Common myeloid progenitor, CD34-positive (primary cell): ENCODE data around the gene RTP2.

ENCODE experiments used
- CTCF ChIA-PET: fragments of 350-600 bp; sonication (Branson Sonifier 250); formaldehyde crosslinking; loops from one replicate; lab custom pipeline; 2021; ENCODE audit warnings: antibody characterized with exemption; lab: Charles Lee
- POLR2A ChIA-PET: fragments of 350-600 bp; sonication (Branson Sonifier 250); formaldehyde crosslinking; loops from one replicate; lab custom pipeline; 2021; ENCODE audit warnings: antibody characterized with exemption; lab: Charles Lee
- DNase-seq, 3 donors: peaks; one replicate each; pipeline versions ENCODE4 v3.0.0 to v3.0.0-alpha.2; 2013
- H3K27ac ChIP-seq, 2 experiments: 1 replicate in 1 of 2; 2 replicates in 1 of 2; pipeline ENCODE4 v1.7.0; 2013; ENCODE audit warnings: inconsistent platforms in 2 of 2, low read length in 2 of 2, mild to moderate bottlenecking in 2 of 2, low read depth in 1 of 2, moderate library complexity in 1 of 2; ENCODE audit not compliant: severe bottlenecking in 2 of 2, insufficient read depth in 1 of 2, poor library complexity in 1 of 2
- H3K27me3 ChIP-seq, 5 experiments: replicated peaks in 2 of 5; 1 replicate in 3 of 5; 2 replicates in 2 of 5; pipeline versions ENCODE4 v1.6.1 to v1.7.0; 2013; ENCODE audit warnings: low read length in 4 of 5, mild to moderate bottlenecking in 2 of 5, moderate library complexity in 2 of 5, inconsistent platforms in 1 of 5; ENCODE audit not compliant: insufficient read depth in 5 of 5, control insufficient read depth in 4 of 5
- H3K36me3 ChIP-seq, 4 experiments: 1 replicate in 2 of 4; 2 replicates in 2 of 4; pipeline versions ENCODE4 v1.6.1 to v1.7.0; 2013; ENCODE audit warnings: low read length in 3 of 4, control low read depth in 1 of 4, mild to moderate bottlenecking in 1 of 4; ENCODE audit not compliant: control insufficient read depth in 4 of 4, insufficient read depth in 4 of 4
- H3K4me1 ChIP-seq, 4 experiments: 1 replicate in 3 of 4; 2 replicates in 1 of 4; pipeline versions ENCODE4 v1.6.1 to v1.7.1; 2013; ENCODE audit warnings: low read length in 3 of 4, mild to moderate bottlenecking in 3 of 4, control low read depth in 1 of 4, inconsistent platforms in 1 of 4, moderate library complexity in 1 of 4; ENCODE audit not compliant: control insufficient read depth in 4 of 4, insufficient read depth in 4 of 4; ENCODE audit errors: control extremely low read depth in 1 of 4
- H3K4me3 ChIP-seq, 7 experiments: 1 replicate in 4 of 7; 2 replicates in 3 of 7; pipeline versions ENCODE4 v1.5.1 to v1.7.0; 2013; ENCODE audit warnings: mild to moderate bottlenecking in 7 of 7, low read length in 6 of 7, moderate library complexity in 6 of 7, inconsistent platforms in 2 of 7, low read depth in 2 of 7, control low read depth in 1 of 7; ENCODE audit not compliant: insufficient read depth in 4 of 7, control insufficient read depth in 1 of 7; ENCODE audit errors: extremely low read depth in 1 of 7
- H3K9me3 ChIP-seq, 5 experiments: 1 replicate in 4 of 5; 2 replicates in 1 of 5; pipeline versions ENCODE4 v1.6.1 to v1.7.1; 2013; ENCODE audit warnings: low read length in 4 of 5, mild to moderate bottlenecking in 2 of 5, inconsistent platforms in 1 of 5, low read depth in 1 of 5, moderate library complexity in 1 of 5; ENCODE audit not compliant: control insufficient read depth in 4 of 5, insufficient read depth in 2 of 5; ENCODE audit errors: control extremely low read depth in 1 of 5
- WGBS: methylation state at CpG from one replicate; pipeline ENCODE4 v1.1.5; 2013; ENCODE audit not compliant: insufficient coverage; 5-methylcytosine and 5-hydroxymethylcytosine counted together

The RTP2 gene

GRCh38 chr3:187665764-187666402 is 36.5 kb downstream of the RTP2 start:
- DNase-seq, result no peak
- peaks cover 2 to 20% (median 10%) of the 10 kb centered on the region in 5 experiments for H3K27me3 ChIP-seq
- WGBS, result 85% methylated on average over 3 of the region's 3 CpGs
- no peak overlapping the region for H3K27ac ChIP-seq
- peaks cover 0 to 7% (median 1%) of the 10 kb centered on the region in 4 experiments for H3K4me1 ChIP-seq
- peaks cover 0 to 5% (median 0%) of the 10 kb centered on the region in 5 experiments for H3K9me3 ChIP-seq
- CTCF ChIA-PET, result no interaction called here
- no peak overlapping the region for H3K4me3 ChIP-seq
- POLR2A ChIA-PET, result no interaction called here
- H3K36me3 ChIP-seq, result no peaks in the 10 kb centered on the region

DNA sequence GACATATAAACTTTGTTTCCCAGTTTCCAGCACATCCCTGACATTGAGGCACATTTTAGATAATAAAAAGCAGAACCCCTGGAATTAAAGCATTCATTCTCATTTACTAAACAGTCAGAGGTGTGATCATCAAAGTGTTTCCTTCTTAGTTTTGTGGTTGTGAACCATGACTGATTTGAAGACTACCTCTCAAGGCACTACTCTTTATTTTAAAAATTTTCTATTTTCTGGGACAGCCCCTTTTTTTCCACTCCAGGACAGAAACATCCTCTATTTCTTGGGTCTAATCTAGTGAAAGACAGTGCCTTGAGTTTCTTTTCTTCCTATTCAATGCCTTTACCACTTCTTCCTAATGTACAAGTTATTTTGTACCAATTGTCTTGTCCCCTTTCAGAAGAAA is 37.3 kb downstream of the RTP2 start:
- ChIA-PET POLR2A (no interaction called here), CTCF (interaction anchor here (1.4 to 1.5 kb wide), 3 partner anchors 11 to 346 kb away, joined by 5 to 7 read pairs (median 5); no protein-coding TSS in a partner anchor)
- Histone ChIP-seq H3K9me3 (peaks cover 0 to 4% (median 0%) of the 10 kb centered on the region in 5 experiments), H3K4me1 (peaks cover 0 to 7% (median 1%) of the 10 kb centered on the region in 4 experiments), H3K27ac (no peak overlapping the region), H3K36me3 (no peaks in the 10 kb centered on the region), H3K4me3 (no peak overlapping the region), H3K27me3 (peaks cover 2 to 11% (median 7%) of the 10 kb centered on the region in 5 experiments)
- no peak for DNase-seq

DNA sequence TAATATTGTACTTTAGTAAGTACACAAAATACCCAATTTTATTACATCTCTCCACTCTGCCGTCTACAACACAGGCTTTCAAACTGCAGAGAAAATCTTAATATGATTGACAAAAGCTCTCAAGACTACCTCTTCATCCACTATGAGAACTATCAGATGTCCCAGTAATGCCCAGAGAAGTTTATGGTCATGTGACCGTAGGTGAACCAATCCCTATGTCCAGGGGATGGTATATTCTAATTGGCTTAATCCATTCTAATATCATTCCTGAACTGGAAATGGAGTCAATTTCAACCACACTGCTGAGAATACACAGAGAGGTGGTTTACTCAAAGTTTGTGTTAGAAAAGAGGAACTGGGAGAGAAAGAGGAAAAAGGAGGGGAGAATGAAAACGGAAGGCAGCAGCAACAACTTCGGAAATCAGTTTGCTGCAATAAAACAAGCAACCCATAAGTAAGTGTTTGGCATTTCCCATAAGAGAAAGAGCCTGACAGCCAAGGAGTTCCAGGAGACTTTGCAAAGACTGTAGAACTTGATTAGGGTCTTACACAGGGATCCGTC is 39.4 kb downstream of the RTP2 start:
- CTCF ChIA-PET, result interaction anchor here (1.6 to 1.7 kb wide), 2 partner anchors 16 to 345 kb away, joined by 4 to 7 read pairs; no protein-coding TSS in a partner anchor

GRCh38 chr3:187661267-187661666 is 41.1 kb downstream of the RTP2 start:
- Histone ChIP-seq H3K4me1 (peaks cover 0 to 7% (median 1%) of the 10 kb centered on the region in 4 experiments), H3K9me3 (peaks cover 0 to 2% (median 0%) of the 10 kb centered on the region in 5 experiments), H3K27ac (no peak overlapping the region), H3K36me3 (no peaks in the 10 kb centered on the region), H3K4me3 (no peak overlapping the region), H3K27me3 (peaks cover 0 to 3% (median 0%) of the 10 kb centered on the region in 5 experiments)
- ChIA-PET CTCF (interaction anchor here (0.9 to 1.7 kb wide), 3 partner anchors 9 to 343 kb away, joined by 3 to 7 read pairs (median 4); partner anchors contain the start of gene SST), POLR2A (no interaction called here)
- no peak for DNase-seq

More for the DNA sequence above, 39.4 kb downstream of the RTP2 start:
- Histone ChIP-seq H3K4me3 (no peak overlapping the region), H3K36me3 (no peaks in the 10 kb centered on the region), H3K4me1 (peaks cover 0 to 7% (median 1%) of the 10 kb centered on the region in 4 experiments), H3K27ac (no peak overlapping the region), H3K27me3 (peaks cover 0 to 3% (median 0%) of the 10 kb centered on the region in 5 experiments), H3K9me3 (peaks cover 0 to 2% (median 0%) of the 10 kb centered on the region in 5 experiments)
- DNase-seq, result peak in 1 of 3 donors; percentile 8
- no CpG with 5 or more reads among the region's 5 CpGs for WGBS
- POLR2A ChIA-PET, result no interaction called here

- WGBS, result 58% methylated on average over 2 of the region's 2 CpGs
- POLR2A ChIA-PET, result no interaction called here
- no peaks in the 10 kb centered on the region for H3K4me1 ChIP-seq
- H3K36me3 ChIP-seq, result no peaks in the 10 kb centered on the region
- H3K27me3 ChIP-seq, result peaks cover 0 to 7% (median 4%) of the 10 kb centered on the region in 5 experiments
- DNase-seq, result no peak
- H3K4me3 ChIP-seq, result no peak overlapping the region
- H3K27ac ChIP-seq, result no peak overlapping the region
- CTCF ChIA-PET, result no interaction called here
- no peaks in the 10 kb centered on the region for H3K9me3 ChIP-seq
These were observed 51.1 kb downstream of the RTP2 start for GRCh38 chr3:187651282-187651681.
